ENCODE results near the gene CHL1. TPM values are rescaled to one million over a fixed set of nuclear protein-coding genes. Genes with fewer than 3 reads are reported as not detected.

CHL1 gene
- total RNA-seq, 1 donor from 2014 or later, result 35.5 TPM

DNA sequence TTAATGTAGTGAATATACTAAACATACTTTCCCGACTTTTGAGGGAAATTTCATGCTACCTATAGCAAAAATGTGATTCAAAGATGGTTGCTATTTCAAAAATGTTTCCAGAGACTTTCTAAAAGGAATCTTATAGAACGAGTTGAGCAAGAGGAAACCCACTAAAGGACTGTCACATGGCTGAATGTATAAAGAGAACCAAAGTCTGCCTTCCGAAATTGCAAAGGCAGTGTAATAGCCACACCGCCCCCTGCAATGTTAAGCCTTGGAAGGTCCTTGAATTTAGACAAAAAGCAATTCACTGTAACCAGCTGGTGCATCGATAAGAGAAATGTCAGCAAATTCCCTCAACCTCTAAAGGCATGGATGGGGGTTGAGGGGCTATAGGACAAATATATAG is 142.8 kb downstream of the CHL1 start:
- no peak for DNase-seq
- Mint-ChIP-seq H3K4me3 (ENCODE audit: unreplicated experiment) (no peak overlapping the region), H3K27ac (ENCODE audit: unreplicated experiment) (no peak overlapping the region), H3K36me3 (ENCODE audit: unreplicated experiment) (no peaks in the 10 kb centered on the region), H3K4me1 (ENCODE audit: low read depth, unreplicated experiment) (no peaks in the 10 kb centered on the region), H3K27me3 (ENCODE audit: unreplicated experiment) (no peaks in the 10 kb centered on the region), H3K9me3 (ENCODE audit: unreplicated experiment) (no peaks in the 10 kb centered on the region)
- TF ChIP-seq, protein P1, sequence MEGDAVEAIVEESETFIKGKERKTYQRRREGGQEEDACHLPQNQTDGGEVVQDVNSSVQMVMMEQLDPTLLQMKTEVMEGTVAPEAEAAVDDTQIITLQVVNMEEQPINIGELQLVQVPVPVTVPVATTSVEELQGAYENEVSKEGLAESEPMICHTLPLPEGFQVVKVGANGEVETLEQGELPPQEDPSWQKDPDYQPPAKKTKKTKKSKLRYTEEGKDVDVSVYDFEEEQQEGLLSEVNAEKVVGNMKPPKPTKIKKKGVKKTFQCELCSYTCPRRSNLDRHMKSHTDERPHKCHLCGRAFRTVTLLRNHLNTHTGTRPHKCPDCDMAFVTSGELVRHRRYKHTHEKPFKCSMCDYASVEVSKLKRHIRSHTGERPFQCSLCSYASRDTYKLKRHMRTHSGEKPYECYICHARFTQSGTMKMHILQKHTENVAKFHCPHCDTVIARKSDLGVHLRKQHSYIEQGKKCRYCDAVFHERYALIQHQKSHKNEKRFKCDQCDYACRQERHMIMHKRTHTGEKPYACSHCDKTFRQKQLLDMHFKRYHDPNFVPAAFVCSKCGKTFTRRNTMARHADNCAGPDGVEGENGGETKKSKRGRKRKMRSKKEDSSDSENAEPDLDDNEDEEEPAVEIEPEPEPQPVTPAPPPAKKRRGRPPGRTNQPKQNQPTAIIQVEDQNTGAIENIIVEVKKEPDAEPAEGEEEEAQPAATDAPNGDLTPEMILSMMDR (IDR thresholded peaks at IDR 0.05; ENCODE audit: partially characterized antibody, unreplicated experiment), result no peak

DNA sequence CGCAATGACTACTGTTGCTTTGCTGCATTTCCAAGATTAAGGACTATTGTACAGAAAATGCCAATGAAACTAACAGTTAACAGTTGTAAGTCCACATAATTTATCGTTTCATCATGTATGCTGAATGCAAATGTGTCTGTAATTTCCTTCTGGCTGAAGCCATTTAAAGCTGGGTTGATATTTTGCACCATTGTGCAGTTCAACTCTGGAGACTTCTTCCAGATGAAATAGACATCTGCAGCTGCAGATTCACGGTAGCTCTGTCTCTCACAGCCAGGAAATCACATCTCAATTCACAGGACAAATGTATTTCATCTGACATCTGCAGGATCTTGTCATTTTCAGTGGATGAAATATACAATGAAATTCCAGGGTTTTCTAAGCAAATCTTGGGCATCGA is 145.4 kb downstream of the CHL1 start:
- H3K9me3 Mint-ChIP-seq (ENCODE audit: unreplicated experiment), result no peaks in the 10 kb centered on the region
- no peaks in the 10 kb centered on the region for H3K27me3 Mint-ChIP-seq (ENCODE audit: unreplicated experiment)
- DNase-seq, result no peak
- no peaks in the 10 kb centered on the region for H3K4me1 Mint-ChIP-seq (ENCODE audit: low read depth, unreplicated experiment)
- no peak overlapping the region for H3K27ac Mint-ChIP-seq (ENCODE audit: unreplicated experiment)
- TF ChIP-seq, protein P1 (IDR thresholded peaks at IDR 0.05; ENCODE audit: partially characterized antibody, unreplicated experiment), result no peak
- H3K36me3 Mint-ChIP-seq (ENCODE audit: unreplicated experiment), result no peaks in the 10 kb centered on the region
- H3K4me3 Mint-ChIP-seq (ENCODE audit: unreplicated experiment), result no peak overlapping the region

DNA sequence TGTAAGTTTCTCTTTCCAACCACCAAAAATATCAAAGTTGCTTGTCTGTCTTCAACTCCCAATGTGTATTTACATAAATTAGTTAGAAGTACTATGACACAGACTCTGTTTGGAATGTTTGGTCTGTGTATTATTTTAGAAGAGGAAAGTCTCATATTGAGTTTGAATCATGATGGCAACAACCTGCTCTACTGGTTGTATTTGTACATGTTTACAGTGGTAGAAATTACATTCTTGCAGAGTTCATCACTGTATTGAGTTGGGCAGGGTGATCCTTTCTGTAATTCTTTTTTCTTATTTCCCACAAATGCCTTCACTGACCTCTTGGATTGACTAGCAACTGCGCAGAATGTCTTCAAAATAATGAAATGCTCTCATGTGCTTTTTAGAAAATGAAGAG is 149.6 kb downstream of the CHL1 start:
- no peaks in the 10 kb centered on the region for H3K27me3 Mint-ChIP-seq (ENCODE audit: unreplicated experiment)
- H3K27ac Mint-ChIP-seq (ENCODE audit: unreplicated experiment), result no peak overlapping the region
- no peak overlapping the region for H3K4me3 Mint-ChIP-seq (ENCODE audit: unreplicated experiment)
- H3K4me1 Mint-ChIP-seq (ENCODE audit: low read depth, unreplicated experiment), result no peaks in the 10 kb centered on the region
- TF ChIP-seq, protein P1 (IDR thresholded peaks at IDR 0.05; ENCODE audit: partially characterized antibody, unreplicated experiment), result no peak
- no peaks in the 10 kb centered on the region for H3K9me3 Mint-ChIP-seq (ENCODE audit: unreplicated experiment)
- no peaks in the 10 kb centered on the region for H3K36me3 Mint-ChIP-seq (ENCODE audit: unreplicated experiment)
- DNase-seq, result no peak

DNA sequence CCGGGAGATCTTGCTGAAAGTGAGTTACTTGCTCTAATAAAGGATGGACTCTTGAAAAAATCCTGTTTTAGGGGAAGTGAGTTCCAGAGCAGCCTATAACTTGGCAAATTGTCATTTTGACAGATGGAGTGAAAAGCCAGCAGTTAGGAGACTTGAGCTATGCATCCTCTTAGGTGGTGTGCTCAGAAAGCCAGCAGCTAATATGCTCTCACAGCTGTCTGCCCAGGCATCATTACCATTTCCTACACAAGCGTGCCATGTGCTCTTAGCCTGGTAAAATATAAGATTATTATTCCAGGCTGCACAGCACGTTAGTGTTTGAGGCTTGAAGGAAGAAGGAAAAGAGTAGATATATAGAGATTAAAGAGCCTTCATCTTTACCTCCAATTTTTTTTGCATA is 151.0 kb downstream of the CHL1 start:
- Mint-ChIP-seq H3K36me3 (ENCODE audit: unreplicated experiment) (no peaks in the 10 kb centered on the region), H3K4me1 (ENCODE audit: low read depth, unreplicated experiment) (no peaks in the 10 kb centered on the region), H3K9me3 (ENCODE audit: unreplicated experiment) (no peaks in the 10 kb centered on the region), H3K27ac (ENCODE audit: unreplicated experiment) (no peak overlapping the region), H3K27me3 (ENCODE audit: unreplicated experiment) (no peaks in the 10 kb centered on the region), H3K4me3 (ENCODE audit: unreplicated experiment) (no peak overlapping the region)
- DNase-seq, result no peak
- TF ChIP-seq, protein P1 (IDR thresholded peaks at IDR 0.05; ENCODE audit: partially characterized antibody, unreplicated experiment), result no peak

DNA sequence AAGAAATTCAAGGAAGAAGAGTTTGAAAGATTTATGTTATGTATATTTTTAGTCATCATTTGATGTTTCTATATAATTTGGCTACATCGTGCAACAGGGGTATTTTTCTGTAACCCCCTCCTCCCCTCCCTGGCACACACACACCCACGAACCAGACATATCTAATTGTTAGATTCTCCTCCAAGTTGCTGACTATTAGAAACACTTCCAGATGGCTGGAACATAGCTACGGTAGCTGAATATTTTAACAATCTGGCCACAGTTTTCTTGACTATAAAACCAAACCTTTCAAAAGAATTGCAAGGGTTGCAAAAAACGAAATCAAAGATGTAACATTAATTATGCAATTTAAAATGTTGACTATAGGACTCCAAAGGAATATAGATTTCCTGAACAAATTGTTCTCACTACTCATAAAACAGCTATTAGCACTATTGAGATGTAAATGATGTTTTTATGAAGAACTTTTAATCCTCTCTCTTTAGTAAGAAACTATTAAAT is 154.4 kb downstream of the CHL1 start:
- Mint-ChIP-seq H3K4me1 (ENCODE audit: low read depth, unreplicated experiment) (no peaks in the 10 kb centered on the region), H3K27ac (ENCODE audit: unreplicated experiment) (no peak overlapping the region), H3K4me3 (ENCODE audit: unreplicated experiment) (no peak overlapping the region), H3K36me3 (ENCODE audit: unreplicated experiment) (no peaks in the 10 kb centered on the region), H3K9me3 (ENCODE audit: unreplicated experiment) (no peaks in the 10 kb centered on the region), H3K27me3 (ENCODE audit: unreplicated experiment) (peaks cover 1% of the 10 kb centered on the region)
- DNase-seq, result no peak
- TF ChIP-seq, protein P1 (IDR thresholded peaks at IDR 0.05; ENCODE audit: partially characterized antibody, unreplicated experiment), result no peak

Data from glutamatergic neuron (in vitro differentiated cells).